HG03135 (cell line): ENCODE measurements around the gene PBX4.

Experiments
- ATAC-seq: cut with Tn5 transposase; IDR thresholded peaks from one replicate; pipeline ENCODE4 v1.9.1; 2021; ENCODE audit warnings: mild to moderate bottlenecking, moderate library complexity; ENCODE audit not compliant: unreplicated experiment

Gene PBX4

DNA sequence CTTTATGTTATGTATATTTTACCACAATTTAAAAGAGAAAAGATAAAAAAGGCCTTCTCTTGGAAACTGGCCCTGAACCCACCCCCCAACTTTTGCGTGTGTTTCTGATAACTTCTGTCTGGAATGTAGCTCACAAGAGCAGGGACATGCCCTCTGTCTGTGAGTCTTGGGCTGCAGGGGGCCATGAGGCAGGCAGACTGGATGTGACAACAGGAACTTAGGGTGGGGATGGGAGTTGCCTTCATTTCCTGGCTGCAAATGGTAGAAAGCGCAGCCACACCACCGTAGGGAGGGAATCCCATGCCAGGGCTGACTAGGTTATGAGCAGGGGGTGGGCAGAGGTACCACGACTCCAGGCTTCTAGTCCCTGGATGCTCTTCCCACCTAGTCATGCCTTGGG lies 58.6 kb downstream of the PBX4 start:
- no peak for ATAC-seq

DNA sequence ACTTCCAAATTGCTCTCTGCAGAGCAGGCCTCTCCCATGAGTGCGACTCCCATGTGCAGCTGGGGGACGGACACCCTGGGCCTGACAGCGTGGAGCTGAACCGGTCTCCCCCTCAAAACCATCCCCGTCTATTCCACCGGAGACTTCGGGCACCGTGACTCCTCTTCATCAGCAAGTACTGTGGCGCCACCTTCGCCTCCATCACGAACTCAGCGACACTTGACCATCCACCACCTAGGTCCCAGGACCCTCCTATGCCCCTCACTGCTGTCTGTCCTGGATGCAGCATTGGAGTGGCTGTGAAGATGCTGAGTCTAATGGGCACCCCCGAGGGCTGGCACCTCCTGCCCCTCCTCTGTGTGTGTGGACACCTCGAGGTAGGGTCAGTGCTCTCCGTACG lies 59.9 kb downstream of the PBX4 start:
- no peak for ATAC-seq

DNA sequence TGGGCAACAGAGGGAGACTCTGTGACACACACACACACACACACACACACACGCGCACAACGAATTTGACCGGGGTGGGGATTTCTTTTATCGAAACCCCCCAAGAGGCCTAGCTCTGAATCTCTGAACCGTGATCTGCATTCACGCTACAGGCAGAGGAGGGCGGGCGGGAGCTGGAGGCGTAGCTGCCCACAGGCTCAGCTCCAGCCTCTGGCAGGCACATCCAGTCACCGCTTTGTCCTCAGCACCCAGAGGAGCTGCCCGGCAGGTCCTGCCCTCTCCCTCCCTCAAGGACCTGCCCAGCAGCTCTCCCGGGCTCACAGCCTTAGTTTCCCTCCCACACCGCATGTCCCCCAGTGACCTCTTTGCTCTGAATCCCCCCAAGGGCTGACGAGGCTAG lies 60.4 kb downstream of the PBX4 start:
- no peak for ATAC-seq

DNA sequence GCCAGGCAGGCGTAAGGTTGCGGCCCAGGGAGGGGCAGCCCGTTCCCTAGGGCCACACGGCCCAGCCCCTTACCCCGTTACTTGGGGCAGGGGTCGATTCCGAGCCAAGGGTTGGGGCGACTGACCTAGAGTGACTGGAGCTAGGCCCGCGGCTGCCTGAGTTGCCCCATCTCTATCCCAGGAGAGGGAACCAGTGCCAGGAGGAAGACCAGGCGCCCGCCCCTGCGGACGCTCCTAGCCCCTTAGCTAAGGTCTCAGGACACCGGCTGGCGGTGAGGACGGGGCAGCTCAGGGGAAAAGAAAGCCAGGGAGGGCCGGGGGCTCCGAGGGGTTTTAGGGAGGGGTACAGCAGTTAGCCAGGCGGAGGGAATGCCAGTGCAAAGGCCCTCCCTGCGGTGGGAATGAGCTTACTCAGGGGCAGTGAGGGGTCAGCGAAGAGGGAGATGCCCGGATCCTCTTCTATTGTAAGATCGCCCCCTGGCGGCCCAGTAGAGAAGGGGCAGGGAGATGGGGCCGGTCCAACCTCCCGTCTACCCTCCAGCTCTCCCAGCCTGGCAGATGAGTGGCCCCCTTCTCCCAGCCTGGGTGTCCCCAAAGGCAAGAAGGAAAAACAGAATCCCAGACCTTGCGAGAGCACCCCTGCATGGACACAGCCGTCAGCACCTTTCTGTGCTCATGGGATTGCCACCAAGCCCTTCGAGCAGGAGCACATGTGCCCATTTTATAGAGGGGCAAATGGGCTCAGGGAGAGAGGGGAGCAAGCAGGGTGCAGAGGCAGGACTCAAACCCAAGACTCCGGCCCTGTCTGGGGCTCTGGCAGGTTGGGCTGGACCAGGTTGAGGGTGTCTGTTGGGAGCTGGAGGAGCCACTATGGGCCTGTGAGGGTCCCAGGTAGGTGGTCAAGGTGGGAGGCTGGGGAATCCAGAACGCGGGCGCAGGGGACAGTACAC lies 64.1 kb downstream of the PBX4 start:
- ATAC-seq: no peak

DNA sequence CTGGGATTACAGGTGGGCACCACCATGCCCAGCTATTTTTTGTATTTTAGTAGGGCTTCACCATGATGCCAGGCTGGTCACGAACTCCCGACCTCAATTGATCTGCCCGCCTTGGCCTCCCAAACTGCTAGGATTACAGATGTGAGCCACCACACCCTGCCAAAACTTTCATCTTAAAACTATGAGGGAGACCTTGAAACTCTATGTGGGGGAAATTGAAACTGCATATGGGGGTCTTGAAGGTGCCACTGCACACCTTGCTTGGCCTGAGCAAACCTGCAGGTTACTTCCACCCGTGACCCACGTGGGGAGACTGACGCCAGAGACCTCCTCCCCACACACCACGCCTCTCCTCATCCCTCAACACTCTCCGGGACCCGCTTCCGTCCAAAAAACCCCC lies 64.8 kb downstream of the PBX4 start:
- ATAC-seq: no peak

DNA sequence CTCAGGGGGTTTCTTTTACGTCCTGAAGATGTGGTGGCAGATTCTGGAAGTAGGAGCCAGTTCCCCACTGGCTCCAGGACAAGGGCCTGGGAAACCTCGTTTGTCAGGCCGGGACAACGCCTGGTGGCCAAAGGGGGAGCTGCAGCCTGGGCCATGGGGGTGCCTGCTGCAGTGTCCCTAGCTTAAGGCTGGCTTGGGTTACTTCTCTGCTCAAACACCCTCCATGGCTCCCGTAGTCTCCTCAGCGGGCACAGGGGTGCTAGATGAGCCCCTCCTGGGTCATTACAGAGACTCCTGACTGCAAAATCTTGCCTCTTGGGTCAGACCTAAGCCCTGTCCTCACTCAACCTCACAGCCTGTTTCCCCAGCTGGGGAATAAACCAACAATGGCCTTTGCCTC lies 65.7 kb downstream of the PBX4 start:
- no peak for ATAC-seq

DNA sequence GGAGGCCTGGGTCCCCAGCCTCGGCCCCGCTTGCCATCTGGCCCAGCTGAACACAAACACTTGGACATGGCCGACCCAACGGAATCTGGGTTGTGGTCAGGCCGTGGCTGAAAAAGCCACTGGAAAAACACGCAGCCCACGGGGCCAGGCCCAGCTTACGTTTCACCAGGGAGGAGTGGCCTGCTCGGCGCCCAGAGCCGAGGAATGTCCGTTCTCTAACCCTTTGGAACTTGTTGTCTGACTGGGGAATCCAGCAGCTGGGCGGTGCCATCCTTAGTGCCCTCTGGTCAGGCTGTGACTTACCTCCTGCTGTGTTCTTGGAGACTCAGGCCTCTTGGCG lies 66.7 kb downstream of the PBX4 start:
- ATAC-seq: no peak

DNA sequence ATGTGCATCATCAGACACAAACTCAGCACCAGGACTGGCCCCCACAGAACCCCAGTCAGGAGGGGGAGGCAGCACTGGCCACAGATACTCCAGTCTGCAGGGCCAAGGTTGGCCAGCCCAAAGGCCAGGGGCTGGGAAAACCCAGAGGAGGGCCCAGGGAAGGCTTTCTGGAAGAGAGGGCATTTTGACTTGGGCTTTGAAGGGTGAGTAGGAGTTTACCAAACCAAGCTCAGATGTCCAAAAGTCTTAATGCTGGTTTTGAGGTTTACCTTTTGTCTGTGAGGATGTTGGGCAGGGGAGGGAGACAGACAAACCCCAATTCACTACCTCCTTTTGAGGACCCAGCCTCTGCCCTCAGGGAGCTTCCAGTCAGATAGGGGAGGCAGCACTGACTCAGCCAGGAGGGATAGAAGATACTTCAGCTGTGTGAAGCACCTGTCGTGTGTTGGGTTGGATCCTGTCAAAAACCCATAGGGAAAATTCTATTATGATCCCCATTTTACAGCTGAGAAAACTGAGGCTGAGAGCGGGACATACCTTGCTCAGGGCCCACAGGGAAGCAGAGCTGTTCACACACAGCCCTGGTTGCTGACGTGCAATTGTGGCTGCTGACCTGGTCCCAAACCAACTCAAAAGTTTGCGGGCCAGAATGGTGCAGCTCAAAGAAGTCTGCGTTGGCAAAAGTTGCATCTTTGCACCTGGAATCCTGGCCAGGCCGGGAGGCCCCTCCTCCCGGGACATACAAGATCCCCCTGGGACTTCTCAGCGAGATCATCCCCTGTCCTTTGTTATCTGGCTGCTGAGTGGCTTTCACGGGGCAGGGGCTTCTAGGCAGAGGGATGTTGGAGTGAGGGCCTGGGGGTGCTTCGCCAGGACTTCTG lies 67.3 kb downstream of the PBX4 start:
- ATAC-seq: no peak

DNA sequence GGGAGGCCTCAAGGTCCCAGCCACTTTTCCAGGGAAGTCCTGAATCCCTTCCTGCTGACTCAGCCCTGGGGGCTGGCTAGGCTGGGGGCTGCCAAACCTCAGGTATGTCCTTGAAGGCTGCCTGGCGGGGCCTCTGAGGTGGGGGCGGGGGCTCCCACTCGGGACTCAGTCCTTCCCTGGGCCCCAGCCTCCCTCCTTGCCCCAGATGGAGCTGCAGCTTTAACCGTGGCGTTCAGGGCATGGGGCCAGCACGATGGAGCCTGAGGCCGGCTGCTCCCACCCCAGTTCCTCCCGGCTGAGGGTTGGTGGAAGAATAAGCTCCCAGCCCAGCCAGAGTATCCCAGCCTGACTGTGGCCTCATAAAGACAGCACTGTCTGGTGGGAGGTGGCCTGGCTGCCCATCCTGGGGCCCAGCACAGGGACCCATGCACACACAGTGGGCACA lies 68.0 kb downstream of the PBX4 start:
- ATAC-seq: no peak

DNA sequence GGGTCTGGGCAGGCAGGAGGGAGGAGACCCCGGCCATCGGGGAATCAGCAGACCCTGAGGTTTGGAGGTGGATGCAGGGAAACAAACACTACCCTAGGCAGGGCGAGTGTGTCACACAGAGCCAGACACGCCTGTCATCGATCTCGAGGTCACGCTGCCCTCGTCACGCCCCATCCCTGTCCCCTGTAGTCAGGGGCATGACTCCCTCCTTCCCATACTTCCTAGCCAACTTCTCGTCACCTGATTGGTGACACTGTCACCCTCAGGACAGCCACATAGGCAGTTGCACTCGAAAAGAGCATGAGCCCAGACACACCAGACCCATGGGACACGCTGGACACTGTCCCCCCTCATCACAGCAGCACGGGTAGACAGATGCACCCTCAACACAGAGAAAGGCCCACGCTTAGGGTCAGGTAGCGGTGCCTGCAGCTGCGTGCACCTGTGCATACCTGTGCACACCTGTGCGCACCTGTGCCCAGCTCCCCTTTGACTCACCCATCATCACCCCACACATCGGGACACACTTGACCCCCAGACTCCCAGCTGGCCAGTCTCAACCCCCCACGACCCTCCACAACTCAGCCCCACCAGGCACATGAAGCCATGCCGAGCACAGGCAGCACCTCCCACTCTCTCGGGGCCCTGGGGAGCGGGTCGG lies 68.6 kb downstream of the PBX4 start:
- ATAC-seq: no peak

DNA sequence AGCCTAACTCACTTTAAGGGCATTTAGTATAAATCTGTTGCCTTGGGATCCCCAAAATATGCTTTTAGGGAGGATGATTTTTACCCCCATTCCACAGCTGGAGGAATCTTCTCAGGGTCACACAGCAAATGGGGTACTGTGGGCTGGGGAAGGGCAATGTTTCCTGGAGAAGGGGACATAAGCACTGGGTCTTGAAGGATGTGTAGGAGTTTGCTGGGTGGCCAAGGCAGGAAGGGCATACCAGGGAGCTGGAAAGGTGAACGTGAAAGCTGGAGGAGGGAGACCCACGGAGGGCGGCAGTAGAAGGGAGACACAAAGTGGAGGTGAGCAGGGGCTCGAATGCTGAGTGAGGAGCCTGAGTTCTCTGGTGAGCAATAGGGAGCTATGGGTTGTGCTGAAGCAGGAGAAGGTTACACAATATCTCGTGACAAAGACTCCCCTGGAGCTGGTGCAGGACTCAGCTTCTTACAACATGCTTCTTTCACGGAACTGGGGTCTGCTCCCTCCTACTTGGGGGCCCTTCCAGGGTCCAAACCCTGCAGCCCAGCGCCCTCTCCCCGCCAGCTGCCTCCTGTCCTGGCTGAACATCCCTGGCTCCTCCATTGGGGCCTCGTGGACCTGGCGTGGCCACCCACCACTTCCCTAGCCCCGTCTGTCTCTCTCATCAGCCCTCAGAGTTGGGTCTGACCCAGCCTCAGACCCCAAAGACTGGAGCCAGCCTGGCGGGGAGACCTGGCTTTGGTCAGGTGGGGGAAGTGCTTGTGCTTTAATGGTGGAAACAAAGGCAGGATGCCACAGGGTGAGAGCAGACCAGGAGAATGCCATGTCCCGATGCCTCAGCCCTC lies 69.3 kb downstream of the PBX4 start:
- ATAC-seq: no peak

DNA sequence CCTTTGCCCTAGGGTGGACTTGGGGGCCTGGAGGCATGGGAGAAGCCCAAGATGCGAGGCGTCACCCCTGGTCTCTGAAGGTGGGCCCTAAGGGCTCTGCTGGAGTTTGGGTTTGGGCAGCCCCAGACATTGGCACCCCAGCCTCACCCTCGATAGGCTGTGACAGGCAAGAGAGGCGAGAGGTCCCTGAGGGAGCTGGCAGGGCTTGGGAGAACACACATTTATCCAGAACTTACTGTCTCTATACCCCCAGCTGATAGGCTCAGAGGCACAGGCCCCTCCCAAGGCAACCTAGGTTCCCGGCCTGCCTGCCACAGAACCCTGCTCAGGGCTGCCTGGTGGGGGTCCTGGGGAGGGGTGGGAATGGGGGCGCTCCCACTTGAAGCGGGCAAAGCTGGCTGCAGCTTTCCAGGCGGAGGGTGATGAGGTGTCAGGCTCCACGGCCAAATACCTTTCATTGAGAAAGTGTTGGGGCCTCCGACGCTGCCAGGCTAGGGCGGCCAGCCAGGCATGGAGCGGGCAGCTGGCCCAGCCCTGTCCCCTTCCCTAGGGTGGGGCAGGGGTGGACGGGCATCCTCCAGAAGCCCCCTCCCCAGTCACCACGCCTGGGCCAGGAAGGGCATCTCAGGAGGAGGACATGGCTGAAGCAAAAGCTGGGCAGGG lies 70.7 kb downstream of the PBX4 start:
- ATAC-seq: no peak

DNA sequence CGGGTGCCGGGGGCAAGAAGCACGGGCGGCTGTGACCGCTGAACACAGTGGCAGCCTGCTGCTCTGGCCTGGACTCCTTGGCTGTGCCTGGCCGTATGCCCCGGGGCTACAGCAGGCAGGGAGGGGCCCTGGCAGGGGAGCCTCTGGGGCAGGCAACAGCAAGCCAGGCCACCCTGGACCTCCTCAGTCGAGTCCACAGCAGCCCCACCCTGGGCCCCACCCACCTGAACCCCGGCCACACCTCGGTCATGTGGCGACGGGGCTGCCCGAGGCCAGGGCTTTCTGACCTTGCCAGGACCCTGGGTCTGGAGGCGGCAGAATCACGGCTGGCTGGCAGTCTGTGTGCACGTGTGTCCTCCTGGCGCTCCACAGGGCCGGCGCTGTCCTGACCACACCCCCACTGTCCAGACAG lies 71.7 kb downstream of the PBX4 start:
- ATAC-seq: no peak

DNA sequence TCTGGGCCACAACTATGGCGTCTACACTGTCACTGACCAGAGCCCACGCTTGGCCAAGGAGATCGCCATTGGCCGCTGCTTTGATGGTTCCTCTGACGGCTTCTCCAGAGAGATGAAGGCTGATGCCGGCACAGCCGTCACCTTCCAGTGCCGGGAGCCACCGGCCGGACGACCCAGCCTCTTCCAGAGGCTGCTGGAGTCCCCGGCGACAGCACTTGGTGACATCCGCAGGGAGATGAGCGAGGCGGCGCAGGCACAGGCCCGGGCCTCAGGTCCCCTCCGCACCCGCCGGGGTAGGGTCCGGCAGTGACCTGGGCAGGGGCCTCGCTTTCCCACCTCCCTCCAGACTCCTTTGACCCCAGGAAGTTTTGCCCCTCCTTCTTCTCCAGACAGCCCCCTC lies 72.8 kb downstream of the PBX4 start:
- no peak for ATAC-seq

DNA sequence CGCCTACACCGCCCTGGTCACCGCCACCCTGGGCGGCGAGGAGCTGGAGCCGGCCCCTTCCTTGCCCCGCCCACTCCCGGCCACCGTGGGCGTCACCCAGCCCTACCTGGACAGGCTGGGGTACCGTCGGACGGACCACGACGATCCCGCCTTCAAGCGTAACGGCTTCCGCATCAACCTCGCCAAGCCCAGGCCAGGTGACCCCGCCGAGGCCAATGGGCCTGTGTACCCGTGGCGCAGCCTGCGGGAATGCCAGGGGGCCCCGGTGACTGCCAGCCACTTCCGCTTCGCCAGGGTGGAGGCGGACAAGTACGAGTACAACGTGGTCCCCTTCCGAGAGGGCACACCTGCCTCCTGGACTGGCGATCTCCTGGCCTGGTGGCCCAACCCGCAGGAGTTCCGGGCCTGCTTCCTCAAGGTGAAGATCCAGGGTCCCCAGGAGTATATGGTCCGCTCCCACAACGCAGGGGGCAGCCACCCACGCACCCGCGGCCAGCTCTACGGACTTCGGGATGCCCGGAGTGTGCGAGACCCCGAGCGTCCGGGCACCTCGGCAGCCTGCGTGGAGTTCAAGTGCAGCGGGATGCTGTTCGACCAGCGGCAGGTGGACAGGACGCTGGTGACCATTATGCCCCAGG lies 73.4 kb downstream of the PBX4 start:
- no peak for ATAC-seq

DNA sequence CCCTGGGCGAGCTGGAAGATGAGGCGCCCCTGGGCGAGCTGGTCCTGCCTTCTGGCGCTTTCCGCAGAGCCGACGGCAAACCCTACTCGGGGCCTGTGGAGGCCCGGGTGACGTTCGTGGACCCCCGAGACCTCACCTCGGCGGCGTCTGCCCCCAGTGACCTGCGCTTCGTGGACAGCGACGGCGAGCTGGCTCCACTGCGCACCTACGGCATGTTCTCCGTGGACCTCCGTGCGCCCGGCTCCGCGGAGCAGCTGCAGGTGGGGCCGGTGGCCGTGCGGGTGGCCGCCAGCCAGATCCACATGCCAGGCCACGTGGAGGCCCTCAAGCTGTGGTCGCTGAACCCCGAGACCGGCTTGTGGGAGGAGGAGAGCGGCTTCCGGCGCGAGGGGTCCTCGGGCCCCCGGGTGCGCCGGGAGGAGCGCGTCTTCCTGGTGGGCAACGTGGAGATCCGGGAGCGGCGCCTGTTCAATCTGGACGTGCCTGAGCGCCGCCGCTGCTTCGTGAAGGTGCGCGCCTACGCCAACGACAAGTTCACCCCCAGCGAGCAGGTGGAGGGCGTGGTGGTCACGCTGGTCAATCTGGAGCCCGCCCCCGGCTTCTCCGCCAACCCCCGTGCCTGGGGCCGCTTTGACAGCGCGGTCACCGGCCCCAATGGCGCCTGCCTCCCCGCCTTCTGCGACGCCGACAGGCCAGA lies 74.1 kb downstream of the PBX4 start:
- no peak for ATAC-seq

DNA sequence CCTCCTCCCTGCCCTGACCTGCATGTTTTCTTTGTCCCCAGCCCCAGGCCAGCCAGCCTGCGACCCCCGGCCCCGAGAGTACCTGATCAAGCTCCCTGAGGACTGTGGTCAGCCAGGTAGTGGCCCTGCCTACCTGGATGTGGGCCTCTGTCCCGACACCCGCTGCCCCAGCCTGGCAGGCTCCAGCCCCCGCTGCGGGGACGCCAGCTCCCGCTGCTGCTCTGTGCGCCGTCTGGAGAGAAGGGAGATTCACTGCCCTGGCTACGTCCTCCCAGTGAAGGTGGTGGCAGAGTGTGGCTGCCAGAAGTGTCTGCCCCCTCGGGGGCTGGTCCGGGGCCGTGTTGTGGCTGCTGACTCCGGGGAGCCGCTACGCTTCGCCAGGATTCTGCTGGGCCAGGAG lies 74.8 kb downstream of the PBX4 start:
- ATAC-seq: no peak

DNA sequence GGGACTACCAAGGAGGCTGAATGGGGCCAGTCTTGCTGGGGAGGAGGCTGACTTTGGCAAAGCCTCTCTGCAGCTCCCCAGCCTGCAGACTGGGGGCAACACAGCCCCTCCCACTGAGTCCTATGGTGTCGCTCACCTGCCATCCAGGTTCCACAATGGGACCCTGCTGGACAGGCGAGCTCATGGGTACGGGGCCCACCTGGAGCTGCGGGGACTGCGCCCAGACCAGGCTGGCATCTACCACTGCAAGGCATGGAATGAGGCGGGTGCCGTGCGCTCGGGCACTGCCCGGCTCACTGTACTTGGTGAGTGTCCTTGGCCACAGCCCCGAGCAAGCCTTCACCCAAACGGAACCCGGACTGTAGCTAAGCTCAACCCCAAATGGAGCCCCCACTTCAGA lies 75.4 kb downstream of the PBX4 start:
- ATAC-seq: no peak

DNA sequence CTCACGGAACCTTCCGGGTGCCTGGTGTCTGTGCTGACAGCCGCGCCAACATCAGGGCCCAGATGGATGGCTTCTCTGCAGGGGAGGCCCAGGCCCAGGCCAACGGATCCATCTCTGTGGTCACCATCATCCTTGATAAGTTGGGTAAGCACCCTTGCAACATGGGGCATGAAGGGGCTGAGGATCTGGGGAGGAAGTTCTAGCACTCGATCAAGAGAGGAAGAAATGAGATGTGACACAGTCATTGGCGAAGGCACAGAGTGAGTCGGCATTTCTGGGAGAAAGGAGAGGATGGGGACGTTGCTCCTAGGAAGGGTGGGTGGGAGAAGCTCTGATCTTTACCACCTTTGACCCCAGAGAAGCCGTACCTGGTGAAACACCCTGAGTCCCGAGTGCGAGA lies 76.0 kb downstream of the PBX4 start:
- ATAC-seq: no peak
